Activated CD4-positive, alpha-beta T cell treated with anti-CD3 and anti-CD28 coated beads for 24 hours (primary cell): ENCODE results near the gene GLDC.

Experiments used
- DNase-seq, 2 donors: peaks; one replicate each; pipeline ENCODE4 v3.0.0-alpha.2; 2020; ENCODE audit warnings: low read depth in 2 of 2

GLDC gene

DNA sequence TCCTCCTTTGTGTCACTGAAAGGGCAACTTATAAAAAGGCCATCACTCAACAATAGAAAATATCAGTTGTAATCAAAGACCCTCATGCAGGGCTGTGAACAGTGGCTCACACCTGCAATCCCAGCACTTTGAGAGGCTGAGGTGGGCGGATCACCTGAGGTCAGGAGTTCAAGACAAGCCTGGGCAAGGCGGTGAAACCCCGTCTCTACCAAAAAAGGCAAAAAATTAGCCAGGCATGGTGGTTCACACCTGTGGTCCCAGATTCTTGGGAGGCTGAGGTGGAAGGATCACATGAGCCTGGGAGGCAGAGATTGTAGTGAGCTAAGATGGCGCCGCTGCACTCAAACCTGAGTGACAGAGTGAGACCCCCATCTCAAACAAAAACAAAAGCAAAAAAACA is 24.7 kb downstream of the GLDC start:
- no peak for DNase-seq

DNA sequence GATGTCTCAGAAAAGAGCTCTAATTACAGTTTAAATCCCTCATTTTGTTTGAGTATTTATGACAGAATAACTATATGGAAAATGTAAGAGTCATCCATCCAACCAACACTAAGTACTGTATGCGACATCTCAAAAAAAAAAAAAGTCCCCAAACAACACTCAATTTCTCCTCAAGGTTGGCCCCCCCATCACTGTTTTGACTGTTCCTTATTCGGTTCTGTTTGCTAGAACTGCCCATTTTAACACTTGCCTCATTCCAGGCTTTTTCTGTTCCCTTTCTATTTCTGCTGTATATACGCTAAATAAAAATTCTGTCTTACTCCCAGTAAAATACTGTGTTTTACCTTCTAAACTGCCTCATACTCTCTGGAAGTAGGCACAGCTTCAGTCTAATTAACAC is 25.2 kb downstream of the GLDC start:
- DNase-seq: no peak

DNA sequence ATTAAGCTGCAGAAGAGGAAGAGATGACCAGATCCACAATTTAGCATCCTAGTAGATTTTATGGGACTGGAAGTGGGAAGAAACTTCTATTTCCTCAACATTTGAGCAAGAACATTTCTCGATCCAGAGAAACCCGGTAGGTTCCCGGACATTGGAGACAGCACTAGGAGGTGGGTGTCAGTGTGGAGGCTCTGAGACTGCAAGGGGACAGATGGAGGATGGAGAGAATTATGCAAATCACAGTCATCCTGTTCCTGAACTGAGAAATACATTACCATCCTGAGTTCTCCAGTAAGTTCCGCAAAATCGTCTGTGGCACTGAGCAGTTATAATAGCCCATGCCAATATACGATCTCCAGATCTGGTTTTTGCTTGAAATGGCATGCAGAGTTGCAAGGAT is 25.6 kb downstream of the GLDC start:
- DNase-seq: no peak

DNA sequence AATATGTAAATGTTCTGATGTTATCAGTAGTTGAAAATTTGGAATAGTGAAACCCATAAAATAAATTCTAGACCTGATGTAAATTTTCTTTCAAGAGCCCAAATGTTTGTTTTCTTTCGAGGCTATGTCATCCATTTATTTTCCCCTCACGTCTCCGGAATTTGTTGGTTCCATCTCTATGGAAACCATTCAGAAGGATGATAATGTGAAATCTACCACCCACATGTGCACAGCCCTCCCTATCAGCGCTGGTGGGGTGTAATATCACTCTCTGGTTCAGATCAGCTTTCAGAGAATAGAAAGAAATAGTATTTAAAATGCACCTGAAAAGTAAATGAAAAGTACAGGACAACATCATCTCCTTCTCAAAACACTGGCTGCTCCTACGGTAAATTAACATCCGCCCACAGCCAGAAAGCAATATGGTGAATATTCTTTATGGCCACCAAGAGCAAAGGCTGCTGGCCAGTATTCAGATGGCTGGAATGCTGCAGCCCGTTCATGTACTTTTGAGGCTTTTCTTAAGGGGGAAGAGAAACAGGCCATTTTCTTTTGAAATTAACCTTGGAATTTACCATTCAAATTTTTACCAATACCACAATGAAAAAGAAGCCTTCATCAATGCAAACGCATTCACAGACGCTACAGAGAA is 28.5 kb downstream of the GLDC start:
- DNase-seq: no peak

DNA sequence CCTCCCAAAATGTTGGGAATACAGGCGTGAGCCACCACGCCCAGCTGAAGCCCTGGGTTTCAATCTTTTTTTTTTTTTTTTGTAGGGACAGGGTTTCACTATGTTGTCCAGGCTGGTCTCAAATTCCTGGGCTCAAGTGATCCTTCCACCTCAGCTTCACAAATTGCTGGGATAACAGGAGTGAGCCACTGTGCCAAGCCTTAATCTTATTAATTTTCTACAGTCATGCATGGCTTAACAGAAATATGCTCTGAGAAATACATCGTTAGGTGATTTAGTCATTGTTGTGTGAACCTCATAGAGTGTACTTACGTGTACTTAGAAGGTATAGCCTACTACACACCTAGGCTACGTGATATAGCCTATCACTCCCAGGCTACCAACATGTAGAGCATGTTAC is 31.0 kb downstream of the GLDC start:
- no peak for DNase-seq

DNA sequence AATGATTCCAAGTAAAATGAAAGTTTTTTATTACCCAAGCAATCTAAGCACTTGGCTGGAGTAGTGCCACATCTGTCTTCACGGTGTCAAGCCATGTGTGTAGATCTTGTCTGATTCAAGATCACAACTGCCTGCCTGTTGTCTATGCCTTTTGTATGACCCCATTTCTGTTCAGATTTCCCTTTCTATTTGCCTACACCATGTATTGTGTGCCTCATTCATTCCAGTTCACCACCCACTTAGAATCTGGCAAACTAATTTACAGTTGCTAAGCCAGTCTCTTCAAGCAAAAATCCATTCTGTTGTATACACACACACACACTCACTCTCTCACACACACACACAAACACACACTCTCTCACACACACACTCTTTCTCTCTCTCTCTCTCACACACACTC is 33.7 kb downstream of the GLDC start:
- no peak for DNase-seq

DNA sequence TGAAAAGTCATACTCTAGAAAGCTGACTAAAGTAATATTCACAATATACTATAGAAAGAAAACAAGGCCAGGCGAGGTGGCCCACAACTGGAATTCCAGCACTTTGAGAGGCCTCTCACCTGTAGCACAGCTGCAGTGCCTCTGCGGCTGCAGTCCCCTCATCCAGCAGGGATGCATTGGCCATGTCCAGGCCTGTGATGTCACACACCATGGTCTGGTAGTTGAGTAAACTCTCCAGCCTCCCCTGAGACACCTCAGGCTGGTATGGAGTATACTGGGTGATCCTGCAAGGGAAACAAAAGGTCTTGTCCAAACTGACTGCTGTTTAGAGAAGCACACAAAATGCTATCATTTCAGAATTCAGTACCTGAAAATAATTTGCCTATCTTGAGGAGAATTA is 35.5 kb downstream of the GLDC start:
- DNase-seq: no peak

DNA sequence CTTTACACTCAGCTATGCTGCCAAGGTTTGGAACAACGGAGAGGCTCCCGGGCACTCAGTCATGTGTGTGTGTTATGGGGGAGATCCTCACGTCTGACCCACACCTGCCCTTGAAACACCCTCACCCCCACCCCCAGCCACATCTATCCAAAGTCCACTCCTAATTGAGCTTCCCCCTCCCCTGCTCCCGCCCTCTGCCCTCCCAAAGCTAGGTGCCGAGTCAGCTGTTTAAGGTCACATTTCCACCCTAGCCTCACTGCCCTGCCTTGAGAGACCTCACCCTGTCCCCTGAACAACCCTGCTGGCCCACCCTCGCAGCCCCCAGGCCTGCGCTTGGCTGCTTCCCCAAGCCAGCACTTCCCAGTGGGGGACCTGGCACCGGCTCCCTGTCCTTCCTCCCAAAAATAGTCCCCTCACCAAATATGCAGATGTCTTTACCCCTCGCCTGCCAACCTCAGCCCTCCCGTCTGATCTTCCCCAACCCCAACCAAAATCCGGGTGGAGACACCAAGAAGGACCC is 36.0 kb downstream of the GLDC start:
- no peak for DNase-seq

DNA sequence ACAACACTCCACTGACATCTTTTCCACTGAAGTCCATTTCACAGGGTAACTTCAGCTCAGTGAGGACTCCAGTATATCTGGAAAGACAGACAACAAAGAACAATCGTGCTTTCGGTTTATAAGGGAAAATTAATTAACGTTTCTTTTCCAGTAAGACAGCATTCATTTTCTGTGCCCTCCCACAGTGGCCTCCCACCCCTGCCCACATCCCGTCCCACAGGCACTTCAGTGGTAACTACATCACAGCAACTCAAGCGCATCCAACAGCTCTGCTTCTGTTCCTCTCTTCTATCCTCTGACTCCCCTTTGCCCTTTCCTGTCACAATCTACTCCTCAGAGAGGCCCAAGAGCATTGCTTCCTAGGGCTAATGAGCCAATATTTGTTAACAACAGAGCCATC is 40.3 kb downstream of the GLDC start:
- DNase-seq: no peak

DNA sequence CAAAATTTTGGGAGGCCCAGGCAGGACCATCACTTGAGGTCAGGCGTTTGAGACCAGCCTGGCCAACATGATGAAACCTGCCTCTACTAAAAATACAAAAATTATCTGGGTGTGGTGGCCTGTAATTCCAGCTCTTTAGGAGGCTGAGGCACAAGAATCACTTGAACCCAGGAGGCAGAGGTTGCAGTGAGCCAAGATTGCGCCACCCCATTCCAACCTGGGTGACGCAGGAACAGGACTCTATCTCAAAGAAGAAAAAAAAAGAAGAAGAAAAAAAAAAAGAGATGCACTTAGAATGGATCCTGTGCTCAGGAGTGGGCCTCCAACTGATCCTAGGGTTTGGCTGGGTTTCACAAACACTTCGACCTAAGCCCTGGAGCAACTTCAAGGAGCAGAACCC is 45.1 kb downstream of the GLDC start:
- no peak for DNase-seq

DNA sequence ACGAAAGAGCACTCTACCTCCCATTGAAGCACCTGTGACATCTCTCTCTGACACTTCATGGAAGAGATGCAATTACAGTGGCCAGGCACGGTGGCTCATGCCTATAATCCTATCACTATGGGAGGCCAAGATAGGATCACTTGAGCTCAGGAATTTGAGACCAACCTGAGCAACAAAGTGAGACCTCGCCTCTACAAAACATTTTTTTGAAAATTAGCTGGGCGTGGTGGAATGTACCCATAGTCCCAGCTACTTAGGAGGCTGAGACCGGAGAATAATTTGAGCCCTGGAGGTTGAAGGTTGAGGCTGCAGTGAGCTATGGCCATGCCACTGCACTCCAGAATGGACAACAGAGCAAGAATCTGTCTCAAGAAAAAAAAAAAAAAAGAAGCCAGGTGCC is 45.5 kb downstream of the GLDC start:
- no peak for DNase-seq

DNA sequence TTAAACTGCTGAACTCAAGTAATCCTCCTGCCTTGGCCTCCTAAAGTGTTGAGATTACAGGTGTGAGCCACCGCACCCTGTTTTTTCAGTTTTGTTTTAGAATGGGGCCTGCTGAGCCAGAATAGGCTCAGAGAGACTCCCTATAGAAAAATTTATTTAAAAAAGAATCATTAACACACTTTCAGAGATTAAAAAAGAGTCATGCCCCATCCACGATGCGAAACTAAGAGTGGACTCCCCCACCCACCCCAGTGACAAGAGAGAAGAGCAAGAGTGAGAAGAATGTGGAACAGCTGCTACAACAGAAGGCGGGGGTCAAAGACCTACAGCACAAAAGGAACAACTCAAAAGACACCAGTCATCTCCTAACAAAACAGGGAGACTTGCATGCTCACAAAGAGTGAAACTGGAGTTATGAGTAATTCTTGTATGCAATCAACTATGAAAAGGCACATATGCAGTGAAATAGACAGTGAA is 47.2 kb downstream of the GLDC start:
- peak in 1 of 2 donors; percentile 14 for DNase-seq

DNA sequence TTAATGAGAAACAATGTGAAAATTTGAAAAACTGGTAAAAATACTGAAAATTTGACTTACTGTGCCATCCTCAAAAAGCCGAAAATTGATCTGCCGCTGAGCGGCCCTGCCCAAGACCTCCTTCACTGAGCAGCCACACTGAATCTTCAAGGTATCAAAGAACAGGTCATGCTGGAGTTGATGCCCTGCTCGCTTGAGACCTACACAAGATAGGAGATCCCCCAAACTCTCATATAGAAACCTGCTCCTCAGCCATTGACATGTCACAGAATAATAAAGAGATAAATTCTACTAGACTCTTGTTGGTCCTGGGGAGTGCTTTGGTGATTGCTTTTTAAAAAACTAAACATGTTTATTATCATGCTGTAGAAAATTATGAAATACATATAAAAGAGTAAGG is 52.7 kb downstream of the GLDC start:
- no peak for DNase-seq

DNA sequence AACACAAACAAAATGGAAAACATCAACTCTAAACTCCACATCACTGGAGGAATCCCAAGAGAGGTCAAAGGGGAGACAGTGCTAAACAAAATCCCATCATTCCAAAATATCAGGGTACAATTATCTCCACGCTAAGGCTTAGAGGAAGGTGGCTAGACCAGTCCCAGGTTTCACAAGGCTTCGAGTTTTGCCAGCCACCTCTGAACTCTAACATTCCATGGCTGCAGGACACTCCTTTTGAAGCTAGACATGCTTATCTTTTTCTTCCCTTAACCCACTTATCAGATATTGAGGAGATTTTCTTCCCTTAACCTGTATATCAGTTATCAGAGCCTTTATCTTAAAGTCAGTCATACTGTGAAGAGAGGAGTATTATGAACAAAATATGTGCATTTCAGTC is 53.3 kb downstream of the GLDC start:
- DNase-seq: no peak

DNA sequence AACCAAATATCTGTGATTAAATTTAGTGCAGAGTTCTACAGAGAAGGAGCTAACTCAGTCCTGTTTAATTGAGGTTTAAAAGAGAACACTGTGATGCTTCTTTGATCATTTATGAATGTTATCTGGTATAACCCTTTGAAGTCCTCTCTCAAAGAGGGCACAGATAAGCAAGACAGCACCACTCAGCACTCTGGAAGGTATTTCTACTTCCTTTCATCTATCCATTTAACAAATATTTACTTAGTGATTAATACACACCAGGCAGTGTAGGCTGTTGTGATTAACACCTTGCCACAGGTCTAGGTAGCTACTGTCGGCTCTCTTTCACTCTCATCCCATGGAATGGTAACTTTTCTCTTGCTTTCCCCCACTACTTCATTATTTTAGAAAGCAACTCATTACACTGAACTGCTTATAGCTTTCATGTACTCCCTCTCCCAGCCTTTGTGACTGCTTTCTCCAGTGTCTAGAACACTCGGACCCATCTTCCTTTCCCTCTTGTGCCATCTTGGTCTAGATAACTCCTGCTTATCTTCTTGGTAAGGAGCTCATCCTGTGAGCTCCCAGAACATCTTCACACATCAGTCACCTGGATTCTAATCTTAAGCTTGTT is 54.7 kb downstream of the GLDC start:
- DNase-seq: no peak

DNA sequence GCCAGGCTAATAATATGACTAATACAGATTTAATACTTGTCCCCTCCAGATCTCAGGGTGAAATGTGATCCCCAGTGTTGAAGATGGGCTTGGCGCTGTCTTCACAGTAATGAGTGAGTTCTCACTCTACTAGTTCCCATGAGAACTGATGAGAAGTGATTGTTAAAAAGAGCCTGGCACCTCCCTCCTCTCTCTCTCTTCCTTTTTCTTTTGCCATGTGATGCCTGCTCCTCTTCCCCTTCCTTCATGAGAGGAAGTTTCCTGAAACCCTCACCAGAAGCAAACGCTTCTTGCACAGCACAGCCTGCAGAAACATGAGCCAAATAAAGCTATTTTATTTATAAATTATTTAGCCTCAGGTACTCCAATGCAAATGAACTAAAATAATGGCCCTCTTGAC is 55.2 kb downstream of the GLDC start:
- DNase-seq: no peak

DNA sequence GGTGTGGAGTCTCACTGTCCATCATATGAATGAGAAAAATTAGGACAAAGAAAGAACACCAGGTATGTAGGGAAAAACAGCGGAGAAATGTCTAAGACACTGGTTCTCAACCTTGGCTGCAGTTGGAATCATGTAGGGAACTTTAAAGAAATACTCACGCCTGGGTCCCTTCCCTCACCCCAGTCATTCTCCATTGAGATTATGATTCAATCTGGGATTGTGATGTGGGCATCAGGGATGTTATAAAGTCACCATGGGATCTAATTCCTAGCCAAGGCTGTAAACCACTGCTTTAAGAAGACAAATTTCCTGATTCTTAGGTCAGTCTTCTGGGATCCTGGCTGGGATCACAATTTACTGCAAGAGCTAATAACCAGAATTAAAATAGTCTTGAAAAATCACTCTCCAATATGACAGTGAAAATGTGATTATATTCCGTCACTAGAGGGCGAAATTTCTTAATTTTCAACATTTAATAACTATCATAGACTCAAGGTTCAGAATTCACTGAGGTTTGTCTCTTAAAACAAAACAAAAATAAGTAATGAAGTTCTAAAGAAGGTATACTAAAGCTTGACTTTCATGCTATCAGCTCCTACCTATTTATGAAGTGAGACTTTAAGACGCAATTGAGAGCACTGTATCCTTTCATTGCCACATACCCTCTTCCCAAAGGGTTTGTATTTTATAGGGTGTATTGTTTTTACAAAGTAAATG is 60.5 kb downstream of the GLDC start:
- no peak for DNase-seq

DNA sequence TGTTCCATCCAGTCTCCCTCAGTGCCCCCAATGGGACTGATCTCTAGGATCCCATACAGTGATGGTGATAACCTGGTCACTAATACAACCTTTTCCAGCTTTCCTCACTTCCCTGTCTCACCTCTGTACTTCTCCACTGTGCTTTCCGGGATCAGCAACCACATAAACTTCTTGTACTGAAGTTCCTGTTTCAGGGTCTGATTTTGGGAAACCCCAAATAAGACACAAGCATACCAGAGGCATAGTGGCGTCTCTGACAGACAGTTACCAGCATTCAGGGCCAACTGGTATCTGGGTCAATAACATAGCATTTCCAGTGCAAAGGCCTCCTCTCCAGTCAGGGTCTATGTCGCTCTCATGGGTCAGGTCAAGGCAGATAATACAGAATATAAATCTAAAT is 64.3 kb downstream of the GLDC start:
- DNase-seq: no peak

DNA sequence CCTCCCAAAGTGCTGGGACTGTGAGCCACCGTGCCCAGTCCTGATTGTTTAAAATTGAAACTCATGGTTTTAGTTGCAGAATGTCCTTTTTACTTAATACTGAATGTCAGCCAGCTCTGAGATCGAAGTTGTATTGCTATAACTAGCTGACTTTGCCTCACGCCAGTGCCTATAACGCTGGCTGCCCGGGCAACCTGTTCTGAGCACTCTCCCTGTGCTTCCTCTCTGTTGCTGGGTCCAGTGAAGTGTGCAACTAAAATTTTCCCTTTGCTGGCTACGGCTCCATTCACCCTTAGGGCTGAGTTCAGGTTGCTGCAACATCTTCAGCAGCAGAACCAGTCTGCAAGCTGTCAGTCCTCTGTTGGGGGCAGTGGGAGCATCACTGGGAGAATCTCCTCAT is 65.9 kb downstream of the GLDC start:
- DNase-seq: no peak

DNA sequence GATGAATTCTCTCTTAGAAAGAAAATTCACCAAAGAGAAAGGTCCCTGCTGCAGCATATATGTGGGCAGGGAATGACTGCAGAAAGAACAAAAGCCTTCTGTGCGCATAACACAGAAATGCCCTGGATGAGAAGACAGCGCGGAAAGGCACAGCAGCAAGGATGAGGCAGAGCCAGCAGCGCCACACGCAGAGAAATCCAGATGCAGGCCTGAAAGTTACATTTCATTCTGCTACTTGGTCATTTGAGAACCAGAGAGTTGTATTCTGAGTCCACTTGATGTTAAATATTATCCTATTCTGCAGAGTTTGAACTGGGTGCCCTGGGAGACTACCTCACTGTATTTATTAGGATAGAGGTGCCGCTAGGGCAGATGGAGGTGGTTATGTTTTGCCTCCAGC is 68.5 kb downstream of the GLDC start:
- no peak for DNase-seq

DNA sequence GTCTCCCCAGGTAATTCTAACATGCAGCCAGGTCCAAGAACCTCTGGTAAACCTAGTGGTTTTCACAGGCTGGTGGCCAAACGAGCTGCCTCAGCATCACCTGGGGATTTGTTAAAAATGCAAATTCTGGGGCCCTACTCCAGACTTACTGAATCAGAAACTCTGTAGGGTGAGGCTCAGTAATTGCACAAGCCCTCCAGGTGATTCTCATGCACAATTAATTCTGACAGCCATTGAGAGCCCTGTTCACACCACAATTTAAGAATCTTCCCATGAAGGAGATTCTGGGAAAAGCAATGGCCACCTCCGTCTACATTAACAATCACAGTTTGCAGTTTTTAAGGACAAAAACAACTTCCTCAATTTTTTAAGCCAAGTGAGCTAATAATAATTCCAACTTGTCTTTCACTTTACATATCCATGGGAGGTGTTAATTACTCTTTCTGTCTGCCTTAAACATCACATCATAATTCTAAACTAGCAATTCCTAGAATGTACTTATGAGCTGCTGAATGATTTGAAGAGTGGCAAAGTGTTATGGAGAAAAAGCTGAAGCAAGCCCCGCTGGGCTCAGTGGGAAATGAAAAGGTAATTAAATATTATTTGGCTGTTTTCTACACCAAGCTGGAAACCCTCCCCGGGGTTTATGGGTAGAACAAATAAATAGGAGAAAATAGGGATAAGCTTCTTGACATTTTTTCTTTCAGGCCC is 70.0 kb downstream of the GLDC start:
- DNase-seq: no peak

DNA sequence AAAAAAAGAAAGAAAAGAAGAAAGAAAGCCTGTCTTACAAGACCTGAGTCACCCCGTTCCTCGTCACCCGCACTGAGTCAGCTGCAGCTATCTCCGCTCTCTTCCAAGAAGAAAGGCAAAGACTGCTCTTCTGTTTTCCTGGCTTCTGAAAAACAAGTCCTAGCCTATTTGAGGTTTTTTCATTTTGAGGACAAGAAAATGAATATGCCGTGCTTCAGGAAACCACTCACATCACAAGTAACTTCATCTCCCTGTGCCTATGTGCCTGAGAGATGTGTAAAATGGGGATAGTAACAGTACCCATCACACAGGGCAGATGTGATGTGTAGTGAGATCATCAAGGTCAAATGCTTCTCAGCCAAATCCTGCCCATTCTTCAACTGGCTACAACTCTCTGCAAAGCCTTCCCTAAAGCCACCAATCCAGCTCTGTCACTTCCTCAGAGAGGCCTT is 78.4 kb downstream of the GLDC start:
- DNase-seq: peak in 1 of 2 donors; percentile 17
